Stimulated activated CD4-positive, alpha-beta T cell treated with anti-CD3 and anti-CD28 coated beads, Interleukin-4, amount 100 ng/mL, for 24 hours (primary cell): ENCODE results near the gene ARHGAP20.
A peak's percentile ranks its signal among the peaks of the same experiment; 100 is the strongest.

ENCODE experiments used
- DNase-seq: peaks from one replicate; pipeline ENCODE4 v3.0.0-alpha.2; 2020

ARHGAP20 gene

GRCh38 chr11:110711776-110712658, at the start of gene ARHGAP20:
TSS of gene ARHGAP20 (minus strand) at chr11:110712437. CDS start at chr11:110712231, 206 bp downstream.
- peak; percentile 13 for DNase-seq

GRCh38 chr11:110761991-110762390, 49.8 kb upstream of the ARHGAP20 start:
- DNase-seq: no peak

- DNase-seq: no peak
These were observed 48.9 kb upstream of the ARHGAP20 start for GRCh38 chr11:110761131-110761530.

- no peak for DNase-seq
These were observed 47.7 kb upstream of the ARHGAP20 start for GRCh38 chr11:110759972-110760381.

GRCh38 chr11:110757962-110758755, 45.9 kb upstream of the ARHGAP20 start:
- no peak for DNase-seq

- no peak for DNase-seq
These were observed 44.8 kb upstream of the ARHGAP20 start for GRCh38 chr11:110757066-110757465.

- DNase-seq: no peak
These were observed 43.7 kb upstream of the ARHGAP20 start for GRCh38 chr11:110755941-110756340.

- no peak for DNase-seq
These were observed 40.7 kb upstream of the ARHGAP20 start for GRCh38 chr11:110752890-110753289.

GRCh38 chr11:110750100-110750499, 37.9 kb upstream of the ARHGAP20 start:
- DNase-seq: no peak

- no peak for DNase-seq
These were observed 35.3 kb upstream of the ARHGAP20 start for GRCh38 chr11:110747531-110747930.

GRCh38 chr11:110738641-110739040, 26.4 kb upstream of the ARHGAP20 start:
- no peak for DNase-seq

- no peak for DNase-seq
These were observed 25.4 kb upstream of the ARHGAP20 start for GRCh38 chr11:110737593-110737992.

GRCh38 chr11:110736171-110736553, 23.9 kb upstream of the ARHGAP20 start:
- DNase-seq: no peak

- no peak for DNase-seq
These were observed 23.4 kb upstream of the ARHGAP20 start for GRCh38 chr11:110735455-110736170.

- DNase-seq: no peak
These were observed 22.6 kb upstream of the ARHGAP20 start for GRCh38 chr11:110734790-110735189.

GRCh38 chr11:110730773-110731172, 18.5 kb upstream of the ARHGAP20 start:
- DNase-seq: no peak

- DNase-seq: no peak
These were observed 16.6 kb upstream of the ARHGAP20 start for GRCh38 chr11:110728883-110729282.

- DNase-seq: no peak
These were observed 16.2 kb upstream of the ARHGAP20 start for GRCh38 chr11:110728476-110728875.

- DNase-seq: no peak
These were observed 12.1 kb upstream of the ARHGAP20 start for GRCh38 chr11:110724358-110724757.

GRCh38 chr11:110720431-110721275, 8.4 kb upstream of the ARHGAP20 start:
- DNase-seq: no peak

GRCh38 chr11:110716361-110716760, 4.1 kb upstream of the ARHGAP20 start:
- DNase-seq: no peak

GRCh38 chr11:110715541-110715940, 3.3 kb upstream of the ARHGAP20 start:
- DNase-seq: no peak
